HL-60 (cell line): ENCODE results near the gene POU2AF3.

Source experiments
- DNase-seq, 2 experiments: peaks; one replicate each; pipeline ENCODE4 v3.0.0-alpha.2; 2010 to 2020; ENCODE audit warnings: low read depth in 1 of 2, low spot score in 1 of 2
- H3K27ac ChIP-seq: fragments of 250-450 bp; sonication (Bioruptor Pico); replicated peaks from 2 replicates; pipeline ENCODE4 v1.5.1; 2020; ENCODE audit warnings: mild to moderate bottlenecking, moderate library complexity
- H3K27me3 ChIP-seq: fragments of 250-450 bp; sonication (Bioruptor Pico); 2 replicates; pipeline ENCODE4 v1.5.1; 2021; ENCODE audit warnings: mild to moderate bottlenecking, moderate library complexity; ENCODE audit not compliant: insufficient read depth, poor library complexity, severe bottlenecking
- H3K4me3 ChIP-seq: replicated peaks from 2 replicates; pipeline ENCODE4 v1.5.1; 2011; ENCODE audit warnings: mild to moderate bottlenecking, control low read depth, low read length; ENCODE audit not compliant: insufficient read depth
- GABPA ChIP-seq: IDR thresholded peaks from 2 replicates; pipeline ENCODE4 v1.6.1; 2012; ENCODE audit warnings: low read depth
- POLR2AphosphoS5 ChIP-seq: IDR thresholded peaks from 2 replicates; pipeline ENCODE4 v1.6.1; 2012; ENCODE audit warnings: low read depth
- SPI1 ChIP-seq: IDR thresholded peaks from 2 replicates; pipeline ENCODE4 v1.6.1; 2012; ENCODE audit warnings: low read depth, mild to moderate bottlenecking, borderline replicate concordance
- TF ChIP-seq, protein P1 (sequence below): IDR thresholded peaks from 2 replicates; pipeline ENCODE4 v1.6.1; 2012; ENCODE audit warnings: low read depth; ENCODE audit not compliant: insufficient replicate concordance
- TF ChIP-seq, protein P2 (sequence below): IDR thresholded peaks from one replicate; pipeline ENCODE4 v1.5.1; 2011; ENCODE audit warnings: low read length, control low read depth, inconsistent platforms; ENCODE audit not compliant: insufficient read depth

POU2AF3 gene

DNA sequence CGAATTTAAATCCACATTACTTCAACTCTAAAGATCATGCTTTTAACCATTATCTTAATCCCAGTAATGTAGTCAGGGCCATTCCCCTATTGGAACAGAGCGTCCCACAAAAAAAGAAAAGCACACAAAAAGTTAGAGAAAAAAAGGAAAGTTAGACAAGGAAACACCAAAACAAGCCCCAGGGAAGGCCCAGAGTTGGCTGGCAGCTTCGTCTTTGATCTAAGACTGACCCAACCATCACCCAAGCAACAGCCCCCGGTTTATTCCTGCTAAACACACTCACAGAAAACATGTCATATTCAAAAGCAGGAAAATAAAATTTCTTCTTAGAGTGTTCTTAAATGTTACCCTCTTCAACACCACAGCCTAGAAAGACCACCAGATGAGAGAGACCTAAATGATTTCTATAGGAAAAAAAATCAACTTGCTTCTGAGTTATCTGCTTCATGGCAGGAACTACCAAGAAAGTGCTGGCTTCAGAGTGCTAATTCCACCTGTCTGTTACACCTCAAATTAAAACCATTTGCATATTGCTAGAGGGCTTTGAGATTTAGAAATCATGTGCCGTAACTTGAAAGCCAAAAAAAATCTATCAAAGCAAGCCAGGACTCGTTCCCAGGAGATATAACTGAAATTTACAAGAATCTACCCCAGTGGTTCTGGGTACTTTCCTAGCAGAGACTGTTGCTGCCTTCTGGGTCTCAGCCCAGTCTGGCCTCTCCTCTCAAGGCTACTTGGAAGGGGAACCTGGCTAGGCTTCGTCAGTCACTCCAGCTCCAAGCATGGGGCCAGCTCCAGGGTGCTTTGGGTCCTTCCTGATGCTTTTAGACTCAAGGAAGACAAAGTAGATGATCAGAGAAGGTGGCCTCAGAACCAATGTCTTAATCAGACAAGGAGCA lies 31.2 kb downstream of the POU2AF3 start:
- no peak overlapping the region for H3K4me3 ChIP-seq
- H3K27me3 ChIP-seq, result no peaks in the 10 kb centered on the region
- no peak overlapping the region for H3K27ac ChIP-seq
- TF ChIP-seq, protein P1, sequence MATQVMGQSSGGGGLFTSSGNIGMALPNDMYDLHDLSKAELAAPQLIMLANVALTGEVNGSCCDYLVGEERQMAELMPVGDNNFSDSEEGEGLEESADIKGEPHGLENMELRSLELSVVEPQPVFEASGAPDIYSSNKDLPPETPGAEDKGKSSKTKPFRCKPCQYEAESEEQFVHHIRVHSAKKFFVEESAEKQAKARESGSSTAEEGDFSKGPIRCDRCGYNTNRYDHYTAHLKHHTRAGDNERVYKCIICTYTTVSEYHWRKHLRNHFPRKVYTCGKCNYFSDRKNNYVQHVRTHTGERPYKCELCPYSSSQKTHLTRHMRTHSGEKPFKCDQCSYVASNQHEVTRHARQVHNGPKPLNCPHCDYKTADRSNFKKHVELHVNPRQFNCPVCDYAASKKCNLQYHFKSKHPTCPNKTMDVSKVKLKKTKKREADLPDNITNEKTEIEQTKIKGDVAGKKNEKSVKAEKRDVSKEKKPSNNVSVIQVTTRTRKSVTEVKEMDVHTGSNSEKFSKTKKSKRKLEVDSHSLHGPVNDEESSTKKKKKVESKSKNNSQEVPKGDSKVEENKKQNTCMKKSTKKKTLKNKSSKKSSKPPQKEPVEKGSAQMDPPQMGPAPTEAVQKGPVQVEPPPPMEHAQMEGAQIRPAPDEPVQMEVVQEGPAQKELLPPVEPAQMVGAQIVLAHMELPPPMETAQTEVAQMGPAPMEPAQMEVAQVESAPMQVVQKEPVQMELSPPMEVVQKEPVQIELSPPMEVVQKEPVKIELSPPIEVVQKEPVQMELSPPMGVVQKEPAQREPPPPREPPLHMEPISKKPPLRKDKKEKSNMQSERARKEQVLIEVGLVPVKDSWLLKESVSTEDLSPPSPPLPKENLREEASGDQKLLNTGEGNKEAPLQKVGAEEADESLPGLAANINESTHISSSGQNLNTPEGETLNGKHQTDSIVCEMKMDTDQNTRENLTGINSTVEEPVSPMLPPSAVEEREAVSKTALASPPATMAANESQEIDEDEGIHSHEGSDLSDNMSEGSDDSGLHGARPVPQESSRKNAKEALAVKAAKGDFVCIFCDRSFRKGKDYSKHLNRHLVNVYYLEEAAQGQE, result no peak
- TF ChIP-seq GABPA (no peak), POLR2AphosphoS5 (no peak), SPI1 (no peak)
- TF ChIP-seq, protein P2, sequence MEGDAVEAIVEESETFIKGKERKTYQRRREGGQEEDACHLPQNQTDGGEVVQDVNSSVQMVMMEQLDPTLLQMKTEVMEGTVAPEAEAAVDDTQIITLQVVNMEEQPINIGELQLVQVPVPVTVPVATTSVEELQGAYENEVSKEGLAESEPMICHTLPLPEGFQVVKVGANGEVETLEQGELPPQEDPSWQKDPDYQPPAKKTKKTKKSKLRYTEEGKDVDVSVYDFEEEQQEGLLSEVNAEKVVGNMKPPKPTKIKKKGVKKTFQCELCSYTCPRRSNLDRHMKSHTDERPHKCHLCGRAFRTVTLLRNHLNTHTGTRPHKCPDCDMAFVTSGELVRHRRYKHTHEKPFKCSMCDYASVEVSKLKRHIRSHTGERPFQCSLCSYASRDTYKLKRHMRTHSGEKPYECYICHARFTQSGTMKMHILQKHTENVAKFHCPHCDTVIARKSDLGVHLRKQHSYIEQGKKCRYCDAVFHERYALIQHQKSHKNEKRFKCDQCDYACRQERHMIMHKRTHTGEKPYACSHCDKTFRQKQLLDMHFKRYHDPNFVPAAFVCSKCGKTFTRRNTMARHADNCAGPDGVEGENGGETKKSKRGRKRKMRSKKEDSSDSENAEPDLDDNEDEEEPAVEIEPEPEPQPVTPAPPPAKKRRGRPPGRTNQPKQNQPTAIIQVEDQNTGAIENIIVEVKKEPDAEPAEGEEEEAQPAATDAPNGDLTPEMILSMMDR, result no peak
- no peak for DNase-seq

DNA sequence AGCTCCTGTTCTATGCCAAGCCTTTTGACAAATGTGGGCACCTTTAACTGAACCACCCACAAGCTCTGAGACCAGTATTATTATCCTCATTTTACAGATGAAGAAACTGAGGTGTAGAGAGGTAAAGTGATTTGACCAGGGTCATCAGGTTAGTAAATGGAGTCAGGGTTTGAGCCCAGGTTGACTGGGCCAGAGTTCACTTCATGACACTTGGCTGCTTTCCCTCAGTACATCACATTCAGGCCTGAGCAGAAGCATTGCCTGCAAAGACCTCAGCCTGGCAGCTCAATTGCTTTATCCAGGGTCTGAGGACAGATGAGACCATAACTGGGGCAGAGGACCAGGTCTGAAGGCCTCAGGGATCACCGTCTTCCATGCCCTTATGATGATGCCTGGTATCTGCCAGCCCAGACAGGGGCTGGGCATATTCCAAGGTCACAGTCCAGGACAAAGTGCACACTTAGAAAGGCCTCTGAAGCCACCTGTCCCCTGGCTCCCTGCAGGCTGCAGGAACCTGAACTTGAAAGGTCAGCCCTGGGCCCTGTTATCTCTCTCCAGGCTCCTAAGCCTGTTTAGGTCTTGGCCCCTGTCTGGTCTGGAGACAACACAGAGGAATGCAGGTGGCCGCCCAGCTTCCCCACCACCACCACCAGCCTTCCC lies 32.0 kb downstream of the POU2AF3 start:
- no peak for TF ChIP-seq POLR2AphosphoS5
- TF ChIP-seq SPI1, result no peak
- TF ChIP-seq GABPA, result no peak
- TF ChIP-seq, protein P1, result no peak
- TF ChIP-seq, protein P2, result no peak
- no peak overlapping the region for H3K27ac ChIP-seq
- DNase-seq, result no peak

DNA sequence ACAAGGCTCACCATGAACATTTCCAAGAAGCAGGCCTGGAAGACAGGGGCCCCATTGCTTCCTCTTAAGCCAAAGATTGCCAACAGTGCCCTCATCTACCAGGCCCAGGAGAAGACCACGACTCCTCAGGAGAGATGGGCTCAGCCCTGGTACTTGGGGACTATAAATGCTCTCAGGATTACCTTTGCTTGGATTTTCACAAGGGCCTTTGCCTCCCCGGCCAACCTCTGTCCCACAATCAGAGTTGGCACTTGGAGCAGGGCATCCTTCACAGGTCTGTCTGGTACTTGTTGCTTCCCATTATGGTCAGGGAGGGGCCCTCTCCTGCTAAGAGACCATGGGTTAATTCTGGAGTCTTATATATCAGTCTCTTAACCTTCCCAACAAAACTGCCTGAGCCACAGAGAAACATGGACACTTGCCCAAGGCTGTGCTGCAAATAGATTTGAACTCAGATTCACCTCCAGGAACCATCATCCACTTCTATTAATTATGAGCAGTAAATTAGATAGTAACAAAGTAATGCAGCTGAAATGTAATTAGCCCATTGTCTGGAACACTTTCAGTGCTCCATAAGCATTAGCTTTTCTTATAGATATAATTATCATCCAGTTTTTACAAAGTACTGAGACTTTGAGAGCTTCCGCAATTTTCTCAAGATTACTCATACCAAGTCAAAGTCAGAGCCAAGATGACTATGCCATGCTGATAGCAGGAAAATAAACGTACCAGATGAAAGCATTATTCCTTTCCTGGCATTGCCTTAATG lies 33.5 kb downstream of the POU2AF3 start:
- H3K4me3 ChIP-seq, result no peak overlapping the region
- DNase-seq, result no peak
- no peaks in the 10 kb centered on the region for H3K27me3 ChIP-seq
- H3K27ac ChIP-seq, result no peak overlapping the region
- TF ChIP-seq, protein P1, result no peak
- TF ChIP-seq, protein P2, result no peak
- no peak for TF ChIP-seq POLR2AphosphoS5

More for the DNA sequence above, 32.0 kb downstream of the POU2AF3 start:
- no peak overlapping the region for H3K4me3 ChIP-seq
- H3K27me3 ChIP-seq, result no peaks in the 10 kb centered on the region
